WTC11 (cell line): ENCODE data around the gene SRRT. TPM values are rescaled to one million over a fixed set of nuclear protein-coding genes. Genes with fewer than 3 reads are reported as not detected.
"Not testable (repeated sequence)": the region's sequence is repeated elsewhere in the genome, so short reads cannot be mapped to it uniquely, and the experiment has no call there.

ENCODE experiments used
- ATAC-seq: fragments of 200-7000 bp; cut with Tn5 transposase; 2 replicates; pipeline ENCODE4 v1.10.0; 2021; ENCODE audit warnings: mild to moderate bottlenecking, moderate library complexity
- CTCF ChIA-PET: fragments of 300-600 bp; sonication (Branson Sonifier 250); formaldehyde crosslinking; loops from one replicate; lab custom pipeline; 2021; ENCODE audit warnings: antibody characterized with exemption; lab: Charles Lee
- POLR2A ChIA-PET: fragments of 350-600 bp; sonication (Branson Sonifier 250); formaldehyde crosslinking; loops from one replicate; lab custom pipeline; 2021; ENCODE audit warnings: antibody characterized with exemption; lab: Charles Lee
- DNase-seq: peaks from one replicate; pipeline ENCODE4 v3.0.0; 2021; ENCODE audit warnings: low spot score
- H3K27ac Mint-ChIP-seq: 2 replicates; pipeline ENCODE4 v1.8.0; 2021; ENCODE audit warnings: mixed read lengths
- H3K27me3 Mint-ChIP-seq: 2 replicates; pipeline ENCODE4 v1.8.0; 2021; ENCODE audit warnings: low read depth, mild to moderate bottlenecking, moderate library complexity, mixed read lengths
- H3K36me3 Mint-ChIP-seq: 2 replicates; pipeline ENCODE4 v1.8.0; 2021; ENCODE audit warnings: mixed read lengths
- H3K4me1 Mint-ChIP-seq: 2 replicates; pipeline ENCODE4 v1.8.0; 2022; ENCODE audit warnings: mixed read lengths
- H3K4me3 Mint-ChIP-seq: 2 replicates; pipeline ENCODE4 v1.8.0; 2021; ENCODE audit warnings: mild to moderate bottlenecking, moderate library complexity, mixed read lengths
- H3K9me3 Mint-ChIP-seq: 2 replicates; pipeline ENCODE4 v1.8.0; 2021; ENCODE audit warnings: mixed read lengths
- E2F4 ChIP-seq: sonication (generic); formaldehyde crosslinking; IDR thresholded peaks from 2 replicates; pipeline ENCODE4 v1.8.1; 2022; ENCODE audit warnings: low read depth, mild to moderate bottlenecking, moderate library complexity, missing genetic modification reagents, borderline replicate concordance
- ELF4 ChIP-seq: sonication (generic); formaldehyde crosslinking; IDR thresholded peaks from 2 replicates; pipeline ENCODE4 v1.8.1; 2022; ENCODE audit warnings: low read depth, mild to moderate bottlenecking, moderate library complexity, missing genetic modification reagents
- EMX1 ChIP-seq: fragments of 250-450 bp; sonication (Bioruptor Pico); IDR thresholded peaks from 2 replicates; pipeline ENCODE4 v1.8.0; 2021; ENCODE audit warnings: mild to moderate bottlenecking
- HMGXB4 ChIP-seq: sonication (generic); formaldehyde crosslinking; IDR thresholded peaks from 2 replicates; pipeline ENCODE4 v1.8.1; 2023; ENCODE audit warnings: mild to moderate bottlenecking, moderate library complexity, missing genetic modification reagents
- MLX ChIP-seq: sonication (generic); formaldehyde crosslinking; IDR thresholded peaks from 2 replicates; pipeline ENCODE4 v1.8.1; 2023; ENCODE audit warnings: mild to moderate bottlenecking, missing genetic modification reagents, moderate library complexity
- NR1H2 ChIP-seq: sonication (generic); formaldehyde crosslinking; IDR thresholded peaks from 2 replicates; pipeline ENCODE4 v1.9.0; 2021; ENCODE audit warnings: mild to moderate bottlenecking, moderate library complexity, missing genetic modification reagents
- TEAD1 ChIP-seq: sonication (generic); formaldehyde crosslinking; IDR thresholded peaks from 2 replicates; pipeline ENCODE4 v1.8.0; 2022; ENCODE audit warnings: mild to moderate bottlenecking, missing genetic modification reagents
- total RNA-seq: library from RNA; stranded (reverse); gene quantifications from 3 replicates; pipeline ENCODE4 v1.2.3, GENCODE V29; 2021
- TF ChIP-seq, protein P1 (sequence below): fragments of 250-450 bp; sonication (Bioruptor Pico); IDR thresholded peaks from 2 replicates; pipeline ENCODE4 v1.8.0; 2021; ENCODE audit warnings: mild to moderate bottlenecking
- TF ChIP-seq, protein P2 (sequence below): sonication (generic); formaldehyde crosslinking; IDR thresholded peaks from 2 replicates; pipeline ENCODE4 v1.8.0; 2023; ENCODE audit warnings: mild to moderate bottlenecking, missing genetic modification reagents

SRRT gene
- total RNA-seq, 1 experiment from 2014 or later: 238 TPM

- TF ChIP-seq, protein P1, sequence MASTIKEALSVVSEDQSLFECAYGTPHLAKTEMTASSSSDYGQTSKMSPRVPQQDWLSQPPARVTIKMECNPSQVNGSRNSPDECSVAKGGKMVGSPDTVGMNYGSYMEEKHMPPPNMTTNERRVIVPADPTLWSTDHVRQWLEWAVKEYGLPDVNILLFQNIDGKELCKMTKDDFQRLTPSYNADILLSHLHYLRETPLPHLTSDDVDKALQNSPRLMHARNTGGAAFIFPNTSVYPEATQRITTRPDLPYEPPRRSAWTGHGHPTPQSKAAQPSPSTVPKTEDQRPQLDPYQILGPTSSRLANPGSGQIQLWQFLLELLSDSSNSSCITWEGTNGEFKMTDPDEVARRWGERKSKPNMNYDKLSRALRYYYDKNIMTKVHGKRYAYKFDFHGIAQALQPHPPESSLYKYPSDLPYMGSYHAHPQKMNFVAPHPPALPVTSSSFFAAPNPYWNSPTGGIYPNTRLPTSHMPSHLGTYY (CRISPR knock-in tag): no peak
These were observed 33.6 kb downstream of the SRRT start (continued) for GRCh38 chr7:100908512-100908911.

DNA sequence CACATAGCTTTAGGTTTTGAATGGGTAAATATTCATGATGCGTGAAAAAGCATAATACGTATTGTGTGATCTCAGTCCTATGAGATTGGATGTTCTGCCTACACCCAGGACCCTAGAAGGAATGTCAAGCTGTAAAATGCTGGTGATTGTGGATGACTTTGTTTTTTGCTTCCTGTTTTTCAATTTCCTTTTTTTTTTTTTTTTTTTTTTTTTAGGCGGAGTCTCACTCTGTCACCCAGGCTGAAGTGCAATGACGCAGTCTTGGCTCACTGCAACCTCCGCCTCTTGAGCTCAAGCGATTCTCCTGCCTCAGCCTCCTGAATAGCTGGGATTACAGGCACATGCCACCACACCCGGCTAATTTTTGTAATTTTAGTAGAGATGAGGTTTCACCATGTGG, 35.5 kb downstream of the SRRT start:
- not testable (repeated sequence) for H3K9me3 Mint-ChIP-seq, H3K27ac Mint-ChIP-seq, H3K4me3 Mint-ChIP-seq, ATAC-seq, H3K27me3 Mint-ChIP-seq, DNase-seq, H3K4me1 Mint-ChIP-seq, H3K36me3 Mint-ChIP-seq
- POLR2A ChIA-PET: interaction anchor here (0.6 kb wide), 1 partner anchor 169 kb away, joined by 3 read pairs; no protein-coding TSS in a partner anchor
- CTCF ChIA-PET: interaction anchor here (0.6 to 2.7 kb wide), 6 partner anchors 56 to 233 kb away, joined by 3 to 9 read pairs (median 3); no protein-coding TSS in a partner anchor

DNA sequence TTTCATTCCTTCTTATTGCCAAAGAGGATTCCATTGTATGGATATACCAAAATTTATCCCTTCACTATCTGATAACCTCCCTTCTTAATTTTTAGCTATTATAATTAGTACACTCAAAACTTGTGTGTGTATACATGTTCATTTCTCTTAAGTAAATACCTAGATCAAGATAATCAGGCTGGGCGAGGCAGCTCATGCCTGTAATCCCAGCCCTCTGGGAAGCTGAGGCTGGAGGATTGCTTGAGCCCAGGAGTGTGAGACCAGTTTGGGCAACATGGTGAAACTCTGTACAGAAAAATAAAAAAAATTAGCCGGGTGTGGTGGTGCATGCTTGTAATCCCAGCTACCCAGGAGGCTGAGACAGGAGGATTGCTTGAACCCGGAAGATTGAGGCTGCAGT, 36.6 kb downstream of the SRRT start:
- Mint-ChIP-seq H3K36me3 (0 out of 2 replicates have a peak, but pooled peaks cover 5% of the 10 kb centered on the region), H3K9me3 (peaks cover 6% of the 10 kb centered on the region), H3K4me3 (no peak overlapping the region), H3K27me3 (no peaks in the 10 kb centered on the region; the same call in none of the 2 replicates), H3K4me1 (peaks cover 5% of the 10 kb centered on the region), H3K27ac (no peak overlapping the region)
- TF ChIP-seq TEAD1 (no peak), NR1H2 (CRISPR knock-in tag) (no peak), HMGXB4 (CRISPR knock-in tag) (no peak), E2F4 (no peak), MLX (CRISPR knock-in tag) (no peak), ELF4 (no peak), EMX1 (no peak)
- TF ChIP-seq, protein P2, sequence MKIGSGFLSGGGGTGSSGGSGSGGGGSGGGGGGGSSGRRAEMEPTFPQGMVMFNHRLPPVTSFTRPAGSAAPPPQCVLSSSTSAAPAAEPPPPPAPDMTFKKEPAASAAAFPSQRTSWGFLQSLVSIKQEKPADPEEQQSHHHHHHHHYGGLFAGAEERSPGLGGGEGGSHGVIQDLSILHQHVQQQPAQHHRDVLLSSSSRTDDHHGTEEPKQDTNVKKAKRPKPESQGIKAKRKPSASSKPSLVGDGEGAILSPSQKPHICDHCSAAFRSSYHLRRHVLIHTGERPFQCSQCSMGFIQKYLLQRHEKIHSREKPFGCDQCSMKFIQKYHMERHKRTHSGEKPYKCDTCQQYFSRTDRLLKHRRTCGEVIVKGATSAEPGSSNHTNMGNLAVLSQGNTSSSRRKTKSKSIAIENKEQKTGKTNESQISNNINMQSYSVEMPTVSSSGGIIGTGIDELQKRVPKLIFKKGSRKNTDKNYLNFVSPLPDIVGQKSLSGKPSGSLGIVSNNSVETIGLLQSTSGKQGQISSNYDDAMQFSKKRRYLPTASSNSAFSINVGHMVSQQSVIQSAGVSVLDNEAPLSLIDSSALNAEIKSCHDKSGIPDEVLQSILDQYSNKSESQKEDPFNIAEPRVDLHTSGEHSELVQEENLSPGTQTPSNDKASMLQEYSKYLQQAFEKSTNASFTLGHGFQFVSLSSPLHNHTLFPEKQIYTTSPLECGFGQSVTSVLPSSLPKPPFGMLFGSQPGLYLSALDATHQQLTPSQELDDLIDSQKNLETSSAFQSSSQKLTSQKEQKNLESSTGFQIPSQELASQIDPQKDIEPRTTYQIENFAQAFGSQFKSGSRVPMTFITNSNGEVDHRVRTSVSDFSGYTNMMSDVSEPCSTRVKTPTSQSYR (CRISPR knock-in tag): no peak
- TF ChIP-seq, protein P1 (CRISPR knock-in tag): no peak
- POLR2A ChIA-PET: no interaction called here
- ATAC-seq: no peak
- DNase-seq: no peak
- CTCF ChIA-PET: interaction anchor here (1.1 to 2.7 kb wide), 3 partner anchors 16 to 55 kb away, joined by 4 to 9 read pairs (median 4); partner anchors contain the start of gene ACHE
